MG63 (cell line): Measurements from ENCODE around the gene GRHL1. TPM values are rescaled to one million over a fixed set of nuclear protein-coding genes. Genes with fewer than 3 reads are reported as not detected.

Experiments used
- DNase-seq: peaks from one replicate; pipeline ENCODE4 v3.0.0-alpha.2; 2020
- H3K27me3 ChIP-seq: fragments of 250-450 bp; sonication (Bioruptor Pico); 2 replicates; pipeline ENCODE4 v1.5.1; 2020; ENCODE audit warnings: mild to moderate bottlenecking, moderate library complexity
- H3K36me3 ChIP-seq: fragments of 250-450 bp; sonication (Bioruptor Pico); 2 replicates; pipeline ENCODE4 v1.5.1; 2020; ENCODE audit warnings: mild to moderate bottlenecking, moderate library complexity
- H3K4me3 ChIP-seq: fragments of 250-450 bp; sonication (Bioruptor Pico); 2 replicates; pipeline ENCODE4 v1.5.1; 2020; ENCODE audit warnings: mild to moderate bottlenecking, moderate library complexity
- H3K9me3 ChIP-seq: fragments of 250-450 bp; sonication (Bioruptor Pico); 2 replicates; pipeline ENCODE4 v1.5.1; 2020; ENCODE audit warnings: mild to moderate bottlenecking, moderate library complexity
- total RNA-seq: library from RNA; depleted of rRNA; stranded (reverse); fragments of >200 nt; shearing (Covaris generic); gene quantifications from 2 replicates; pipeline ENCODE4 v1.2.3, GENCODE V29; 2014; ENCODE audit warnings: low replicate concordance

The GRHL1 gene
- total RNA-seq, 1 experiment from 2014 or later: 0.46 TPM

DNA sequence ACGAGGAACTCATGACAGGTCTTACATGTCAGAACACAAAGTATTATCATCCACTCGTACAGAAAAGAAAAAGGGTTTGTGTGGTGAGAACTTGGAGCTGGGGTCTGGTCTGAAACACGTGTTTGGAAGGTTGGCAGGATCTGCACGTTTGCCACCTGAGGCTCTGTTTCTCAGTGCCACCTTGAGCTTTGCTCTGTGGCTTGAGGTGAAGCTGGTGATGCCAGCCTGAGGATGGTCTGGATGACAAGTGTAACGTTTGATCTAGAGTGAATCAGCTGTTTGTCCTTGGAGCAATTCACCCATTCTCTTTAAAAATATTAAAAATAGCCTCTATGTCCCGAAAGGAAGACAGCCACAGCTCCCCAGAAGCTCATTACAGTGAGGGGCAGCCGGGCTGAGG lies 46.4 kb downstream of the GRHL1 start:
- no peaks in the 10 kb centered on the region for H3K36me3 ChIP-seq
- H3K9me3 ChIP-seq: no peaks in the 10 kb centered on the region
- DNase-seq: no peak
- H3K27me3 ChIP-seq: no peaks in the 10 kb centered on the region
- no peak overlapping the region for H3K4me3 ChIP-seq

DNA sequence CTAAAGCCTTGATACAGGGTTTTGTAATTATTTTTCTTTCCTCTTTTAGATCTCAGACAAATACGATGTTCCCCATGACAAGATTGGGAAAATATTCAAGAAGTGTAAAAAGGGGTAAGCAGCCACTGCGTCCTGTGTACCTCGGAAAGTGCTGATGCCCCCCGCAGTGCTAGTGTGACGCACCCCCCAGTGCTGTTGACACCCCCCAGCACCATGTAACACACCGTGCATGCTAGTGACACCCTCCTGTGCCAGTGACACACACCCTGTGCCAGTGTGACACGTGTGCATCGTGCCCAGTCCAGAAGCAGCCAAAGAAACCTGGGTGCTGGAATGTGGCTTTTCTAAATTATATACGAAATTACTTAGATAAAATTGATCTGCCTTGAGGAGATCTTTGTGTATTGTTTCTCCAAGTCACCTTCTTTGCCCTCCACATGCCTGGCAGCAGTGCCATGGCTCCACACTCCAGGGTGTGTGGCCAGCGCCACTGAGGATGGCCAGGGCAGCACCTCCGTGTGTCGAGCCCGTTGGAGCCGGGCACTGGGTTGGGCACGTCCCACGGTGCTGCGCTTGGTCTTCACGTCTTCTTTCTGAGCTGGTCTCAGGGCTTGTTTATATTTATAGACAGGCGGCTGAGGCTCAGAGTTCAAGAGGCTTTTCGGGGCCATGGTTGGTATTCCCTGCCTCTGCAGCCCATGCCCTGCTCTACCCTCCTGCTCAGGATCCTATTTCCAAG lies 47.6 kb downstream of the GRHL1 start:
- DNase-seq: no peak
- H3K27me3 ChIP-seq: no peaks in the 10 kb centered on the region
- H3K9me3 ChIP-seq: no peaks in the 10 kb centered on the region
- H3K4me3 ChIP-seq: no peak overlapping the region
- no peaks in the 10 kb centered on the region for H3K36me3 ChIP-seq

DNA sequence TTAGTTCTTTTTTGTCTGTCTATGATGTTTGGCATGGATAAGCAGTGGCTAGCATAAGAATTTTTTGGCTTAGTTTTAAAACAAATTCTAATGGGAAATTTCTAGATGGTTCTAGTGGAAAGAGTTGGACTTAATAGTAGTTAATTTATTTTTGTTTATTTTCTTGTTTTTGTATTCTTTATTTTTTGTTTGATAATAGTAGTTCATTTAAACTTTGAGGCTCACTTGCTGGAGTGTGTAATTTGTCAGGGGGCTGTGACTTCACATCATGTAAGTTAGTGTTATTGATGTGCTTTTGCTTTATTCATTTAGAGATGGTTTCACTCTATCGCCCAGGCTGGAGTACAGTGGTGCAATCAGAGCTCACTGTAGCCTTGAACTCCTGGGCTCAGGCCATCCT lies 48.2 kb downstream of the GRHL1 start:
- Histone ChIP-seq H3K27me3 (no peaks in the 10 kb centered on the region), H3K36me3 (no peaks in the 10 kb centered on the region), H3K4me3 (no peak overlapping the region), H3K9me3 (no peaks in the 10 kb centered on the region)
- no peak for DNase-seq

DNA sequence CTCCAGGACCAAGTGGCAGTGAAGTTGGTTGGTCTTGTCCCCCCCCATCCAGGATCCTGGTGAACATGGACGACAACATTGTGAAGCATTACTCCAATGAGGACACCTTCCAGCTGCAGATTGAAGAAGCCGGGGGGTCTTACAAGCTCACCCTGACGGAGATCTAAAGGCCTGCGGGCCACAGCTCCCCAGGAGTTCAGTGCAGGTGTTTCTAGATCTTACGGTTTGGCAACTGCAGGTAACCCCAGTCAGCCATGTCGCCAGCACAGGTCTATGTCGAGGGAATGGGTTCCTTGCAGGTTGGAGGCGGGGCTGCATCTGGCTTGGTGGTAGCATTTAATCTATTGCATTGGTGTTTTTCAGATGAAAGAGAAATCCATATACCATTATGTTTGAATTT lies 49.0 kb downstream of the GRHL1 start:
- no peak overlapping the region for H3K4me3 ChIP-seq
- no peaks in the 10 kb centered on the region for H3K9me3 ChIP-seq
- no peaks in the 10 kb centered on the region for H3K27me3 ChIP-seq
- H3K36me3 ChIP-seq: no peaks in the 10 kb centered on the region
- no peak for DNase-seq

DNA sequence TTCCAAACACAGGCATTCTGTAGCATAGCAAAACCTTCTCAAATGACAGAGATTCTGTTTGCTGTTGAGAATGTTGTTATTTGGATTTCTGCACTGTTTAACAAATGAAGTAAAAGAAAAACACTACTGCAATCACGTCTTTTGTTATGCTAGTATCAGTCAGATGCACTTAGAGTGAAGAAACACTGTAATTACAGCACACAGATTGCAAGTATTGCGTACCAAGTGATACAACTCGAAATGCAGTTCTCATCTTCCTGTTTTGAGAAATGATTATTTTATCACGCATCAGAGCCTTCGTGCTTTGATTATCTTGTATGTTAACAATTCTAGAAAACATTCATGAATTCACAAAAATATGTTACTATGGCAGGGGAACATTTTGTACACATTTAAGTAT lies 50.1 kb downstream of the GRHL1 start:
- Histone ChIP-seq H3K4me3 (no peak overlapping the region), H3K27me3 (no peaks in the 10 kb centered on the region), H3K36me3 (no peaks in the 10 kb centered on the region), H3K9me3 (no peaks in the 10 kb centered on the region)
- no peak for DNase-seq

DNA sequence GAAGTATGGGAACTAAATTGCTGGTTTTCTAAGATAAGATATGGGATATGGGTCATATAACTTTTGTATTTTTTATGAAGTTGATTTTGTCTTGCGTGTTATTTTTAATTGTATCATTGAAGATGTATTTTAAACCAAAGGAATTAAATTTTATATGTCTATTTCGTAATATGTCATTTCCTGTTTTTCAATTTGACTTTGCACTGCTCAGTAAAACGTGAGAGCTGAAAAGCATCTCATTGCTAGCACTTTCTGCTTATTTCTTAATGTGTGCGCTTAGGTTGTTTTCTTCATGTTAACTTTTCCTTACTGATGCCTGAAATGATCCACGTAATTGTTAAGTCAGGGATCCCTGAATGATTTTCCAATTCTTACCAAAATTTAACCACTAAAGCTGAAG lies 50.6 kb downstream of the GRHL1 start:
- Histone ChIP-seq H3K27me3 (no peaks in the 10 kb centered on the region), H3K9me3 (no peaks in the 10 kb centered on the region), H3K36me3 (no peaks in the 10 kb centered on the region), H3K4me3 (no peak overlapping the region)
- DNase-seq: no peak

DNA sequence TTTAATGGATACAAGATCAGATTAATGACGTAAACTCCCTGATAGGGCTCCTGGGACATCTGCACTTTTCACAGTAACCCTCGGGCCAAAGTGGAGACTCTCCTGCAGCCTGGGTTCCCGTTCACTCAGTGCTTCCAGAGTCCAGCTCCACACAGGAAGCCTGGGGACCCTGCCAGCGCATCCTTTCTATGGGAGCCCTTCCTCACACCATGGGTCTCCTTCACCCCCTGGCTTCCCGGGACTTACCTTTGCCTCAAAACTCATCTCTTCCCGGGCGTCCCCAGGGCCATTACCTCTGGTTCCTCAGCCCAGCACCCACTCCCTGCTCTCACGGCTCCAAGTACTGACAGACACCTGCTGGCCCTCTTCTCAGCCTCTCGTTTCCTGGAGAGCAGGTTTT lies 51.2 kb downstream of the GRHL1 start:
- Histone ChIP-seq H3K9me3 (no peaks in the 10 kb centered on the region), H3K36me3 (no peaks in the 10 kb centered on the region), H3K27me3 (no peaks in the 10 kb centered on the region), H3K4me3 (no peak overlapping the region)
- DNase-seq: no peak

DNA sequence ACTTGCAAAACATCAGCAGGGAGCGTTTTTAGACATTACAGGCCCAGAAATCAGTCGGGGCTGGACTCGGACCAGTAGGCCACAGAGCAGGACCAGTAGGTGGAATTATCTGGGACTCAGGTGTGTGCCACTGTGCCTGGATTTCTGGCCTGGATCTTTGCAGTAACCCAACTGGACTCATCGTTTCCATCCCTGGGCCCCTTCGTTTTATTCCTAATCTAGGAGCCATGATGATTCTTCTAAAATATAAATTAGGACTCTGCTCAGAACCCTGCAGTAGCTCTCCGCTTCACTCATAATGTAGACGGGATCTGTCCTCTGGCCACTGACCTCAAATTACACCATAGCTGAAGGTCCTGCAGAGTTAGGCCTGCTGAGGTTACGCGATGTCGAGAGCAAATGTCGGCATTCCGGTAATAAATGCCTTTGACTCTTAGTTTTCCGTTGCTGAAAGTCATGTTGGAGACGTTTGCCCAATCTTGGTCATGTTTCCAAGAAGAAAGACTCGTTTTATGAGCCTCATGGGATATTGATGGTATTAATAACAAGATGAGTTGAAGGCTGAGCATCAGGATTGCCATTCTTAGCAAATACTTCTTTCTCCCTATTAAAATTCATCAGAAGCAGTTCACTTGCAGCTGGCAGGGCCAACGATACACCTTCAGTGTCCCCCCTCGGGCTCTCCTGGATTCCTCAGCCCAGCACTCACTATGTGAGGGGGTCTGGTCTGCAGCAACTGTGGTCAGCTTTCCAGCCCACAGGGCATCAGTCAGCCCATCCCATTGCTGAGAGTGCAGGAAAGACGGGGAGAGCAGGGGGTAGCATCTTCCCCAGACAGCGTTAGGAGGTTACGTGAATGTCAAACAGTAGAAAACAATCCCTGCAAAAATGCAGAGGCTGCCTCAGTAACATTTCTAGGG lies 52.0 kb downstream of the GRHL1 start:
- H3K27me3 ChIP-seq: no peaks in the 10 kb centered on the region
- no peak for DNase-seq
- H3K9me3 ChIP-seq: no peaks in the 10 kb centered on the region
- no peaks in the 10 kb centered on the region for H3K36me3 ChIP-seq
- H3K4me3 ChIP-seq: no peak overlapping the region

DNA sequence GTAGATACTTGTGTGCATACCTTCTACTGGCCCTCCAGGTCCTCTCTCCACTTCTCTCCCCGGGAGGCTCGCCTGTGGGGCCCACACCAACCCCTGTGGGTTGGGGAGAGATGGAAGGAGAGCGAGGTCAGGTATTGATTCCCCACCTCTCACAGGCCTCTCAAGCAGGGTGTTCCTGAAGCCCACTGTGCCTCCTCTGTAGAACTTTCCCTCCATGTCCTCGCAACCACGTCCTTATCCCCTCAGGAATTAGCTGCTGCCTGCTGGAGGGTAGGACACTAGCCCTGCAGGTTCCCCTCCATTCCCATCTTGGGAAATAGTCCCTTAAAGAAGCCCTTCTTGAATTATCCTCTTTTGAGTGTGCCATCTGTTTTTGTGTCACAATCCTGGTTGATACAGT lies 52.9 kb downstream of the GRHL1 start:
- no peaks in the 10 kb centered on the region for H3K9me3 ChIP-seq
- DNase-seq: no peak

DNA sequence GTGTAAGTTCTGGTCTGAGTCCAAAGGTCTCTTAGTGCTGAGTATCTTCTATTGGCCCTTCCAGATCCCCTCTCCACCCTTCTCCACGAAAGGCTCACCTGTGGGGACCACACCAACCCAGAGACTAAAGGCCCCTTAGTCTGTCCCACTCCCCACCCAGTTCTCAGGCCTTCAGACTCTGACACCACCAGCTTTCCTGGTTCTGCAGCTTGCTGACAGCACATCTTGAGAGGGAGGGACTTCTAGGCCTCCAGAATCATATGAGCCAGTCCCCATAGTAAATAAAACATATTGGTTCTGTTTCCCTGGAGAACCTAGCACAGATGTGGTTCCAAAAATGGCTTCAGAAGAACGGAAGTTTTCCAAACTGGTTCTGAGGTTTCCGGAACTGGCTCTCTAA lies 53.3 kb downstream of the GRHL1 start:
- Histone ChIP-seq H3K9me3 (no peaks in the 10 kb centered on the region), H3K4me3 (no peak overlapping the region), H3K36me3 (no peaks in the 10 kb centered on the region), H3K27me3 (no peaks in the 10 kb centered on the region)
- DNase-seq: no peak

More for the DNA sequence above, 52.9 kb downstream of the GRHL1 start:
- Histone ChIP-seq H3K27me3 (no peaks in the 10 kb centered on the region), H3K36me3 (no peaks in the 10 kb centered on the region), H3K4me3 (no peak overlapping the region)

DNA sequence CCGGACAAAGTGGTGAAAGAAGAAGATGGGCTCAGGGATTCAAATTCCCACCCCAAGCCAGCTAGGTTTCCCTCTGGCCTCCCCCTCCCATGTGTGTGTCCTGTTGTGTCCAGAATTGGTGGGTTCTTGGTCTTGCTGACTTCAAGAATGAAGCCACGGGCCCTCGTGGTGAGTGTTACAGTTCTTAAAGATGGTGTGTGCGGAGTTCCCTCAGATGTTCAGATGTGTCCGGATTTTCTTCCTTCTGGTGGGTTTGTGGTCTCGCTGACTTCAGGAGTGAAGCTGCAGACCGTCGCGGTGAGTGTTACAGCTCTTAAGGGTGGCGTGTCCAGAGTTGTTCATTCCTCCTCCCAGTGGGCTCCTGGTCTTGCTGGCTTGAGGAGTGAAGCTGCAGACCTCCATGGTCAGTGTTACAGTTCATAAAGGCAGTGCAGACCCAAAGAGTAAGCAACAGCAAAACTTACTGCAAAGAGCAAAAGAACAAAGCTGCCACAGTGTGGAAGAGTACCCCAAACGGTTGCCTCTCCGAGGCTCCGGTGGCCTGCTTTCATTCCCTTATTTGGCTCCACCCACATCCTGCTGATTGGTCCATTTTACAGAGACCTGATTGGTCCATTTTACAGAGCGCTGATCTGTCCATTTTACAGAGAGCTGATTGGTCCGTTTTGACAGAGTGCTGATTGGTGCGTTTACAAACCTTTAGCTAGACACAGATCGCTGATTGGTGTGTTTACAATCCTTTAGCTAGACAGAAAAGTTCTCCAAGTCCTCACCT lies 54.2 kb downstream of the GRHL1 start:
- Histone ChIP-seq H3K9me3 (no peaks in the 10 kb centered on the region), H3K4me3 (no peak overlapping the region), H3K36me3 (no peaks in the 10 kb centered on the region), H3K27me3 (no peaks in the 10 kb centered on the region)
- DNase-seq: no peak

DNA sequence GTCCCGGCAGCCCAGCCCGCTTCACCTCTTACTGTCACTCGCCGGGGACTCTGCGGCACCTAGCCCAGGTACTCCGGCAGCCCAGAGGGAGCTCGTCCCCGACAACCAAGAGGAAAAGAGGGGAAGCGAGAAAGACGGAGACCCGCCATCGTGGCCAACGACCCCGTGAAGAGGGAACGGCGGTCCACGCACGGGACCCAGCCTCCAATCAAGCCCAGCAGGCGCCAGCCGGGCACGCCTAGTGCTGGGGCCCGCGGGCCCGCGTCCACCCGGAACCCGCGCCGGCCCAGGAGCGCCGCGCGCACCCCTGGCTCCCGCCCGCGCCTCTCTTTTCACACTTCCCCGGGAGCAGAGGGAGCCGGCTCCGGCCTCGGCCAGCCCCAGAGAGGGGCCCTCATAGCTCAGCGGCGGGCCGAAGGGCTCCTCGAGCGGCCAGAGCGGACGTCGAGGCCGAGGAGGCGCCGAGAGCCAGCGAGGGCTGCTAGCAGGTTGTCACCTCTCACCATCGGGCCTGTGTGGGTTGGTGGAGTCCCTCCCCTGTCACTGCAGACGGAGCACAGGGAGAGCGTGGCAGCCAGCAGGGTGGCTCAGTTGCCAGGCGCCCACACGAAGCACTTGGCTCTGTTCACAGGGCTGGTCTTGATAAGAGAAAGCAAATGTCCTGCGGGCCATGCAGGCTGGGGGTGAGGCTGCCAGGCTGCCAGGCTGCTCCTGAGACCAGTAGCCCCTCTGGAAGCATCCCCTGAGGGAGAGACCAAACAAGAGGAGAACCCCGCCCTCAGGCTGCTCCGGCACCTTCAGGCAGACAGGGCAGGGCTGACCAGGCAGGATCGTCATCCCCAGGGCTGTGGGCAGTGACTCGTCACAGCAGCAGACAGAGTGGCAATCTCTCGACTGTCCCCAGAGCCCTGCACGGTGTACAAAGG lies 55.0 kb downstream of the GRHL1 start:
- H3K9me3 ChIP-seq: no peaks in the 10 kb centered on the region
- no peak overlapping the region for H3K4me3 ChIP-seq
- DNase-seq: no peak
- no peaks in the 10 kb centered on the region for H3K27me3 ChIP-seq
- no peaks in the 10 kb centered on the region for H3K36me3 ChIP-seq

DNA sequence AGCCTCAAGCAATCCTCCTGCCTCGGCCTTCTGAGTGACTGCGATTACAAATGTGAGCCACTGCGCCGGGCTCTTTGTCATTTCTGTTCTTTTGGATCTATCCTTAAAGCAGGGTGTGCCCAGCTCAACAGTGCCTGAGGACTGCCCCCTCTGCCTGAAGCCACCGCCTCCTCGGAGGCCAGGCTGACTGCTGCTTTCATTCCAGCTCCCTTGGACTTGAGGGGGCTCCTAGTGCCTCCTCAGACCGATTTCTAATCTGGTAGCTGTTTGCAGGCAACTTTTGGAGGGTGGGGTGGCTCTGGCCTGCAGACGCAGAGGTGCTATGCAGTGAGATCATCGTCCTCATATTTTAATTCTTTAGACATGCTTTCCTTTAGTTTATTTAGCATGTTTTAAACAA lies 55.9 kb downstream of the GRHL1 start:
- H3K36me3 ChIP-seq: no peaks in the 10 kb centered on the region
- no peaks in the 10 kb centered on the region for H3K9me3 ChIP-seq
- H3K4me3 ChIP-seq: no peak overlapping the region
- no peaks in the 10 kb centered on the region for H3K27me3 ChIP-seq
- DNase-seq: no peak

DNA sequence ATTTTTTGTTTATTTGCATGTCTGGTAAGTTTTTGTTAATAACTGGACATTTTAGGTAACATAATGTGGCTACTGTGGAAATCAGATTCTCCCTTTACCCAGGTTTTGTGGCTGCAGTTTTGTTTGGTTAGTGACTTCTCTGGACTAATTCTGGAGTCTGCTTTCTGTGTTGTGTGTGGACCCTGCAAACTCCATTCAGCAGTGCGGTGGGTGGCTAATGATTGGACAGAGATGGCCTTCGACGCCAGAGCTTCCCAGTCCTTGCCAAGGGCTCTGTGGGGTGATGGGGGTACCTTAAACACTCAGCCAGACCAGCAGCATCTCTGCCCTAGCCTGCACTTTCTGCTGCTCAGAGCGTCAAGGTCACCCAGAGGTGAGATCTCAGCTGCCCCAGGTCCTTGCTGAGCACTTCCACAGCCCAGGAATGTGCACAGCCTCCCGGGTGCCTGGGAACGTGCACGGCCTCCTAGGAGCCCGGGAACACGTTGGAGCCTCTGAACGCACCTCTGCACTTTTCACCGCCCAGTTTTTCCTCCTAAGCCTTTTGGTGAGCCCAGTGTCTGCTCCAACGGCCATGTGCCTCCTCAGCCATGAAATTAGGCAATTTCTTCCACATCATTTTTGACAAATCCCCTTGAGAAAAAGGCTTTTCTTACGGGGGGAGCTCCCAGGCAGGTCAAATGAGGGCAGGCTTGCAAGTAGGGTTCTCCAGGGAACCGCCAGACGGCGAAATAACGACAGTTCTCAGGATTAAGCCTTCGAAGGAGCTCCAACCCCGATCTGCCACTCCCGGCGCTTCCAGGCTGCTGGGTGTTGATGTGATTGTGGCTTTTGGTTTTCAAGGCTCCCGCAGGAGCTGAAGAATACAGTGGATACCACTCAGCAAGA lies 56.7 kb downstream of the GRHL1 start:
- DNase-seq: no peak
- no peaks in the 10 kb centered on the region for H3K27me3 ChIP-seq

DNA sequence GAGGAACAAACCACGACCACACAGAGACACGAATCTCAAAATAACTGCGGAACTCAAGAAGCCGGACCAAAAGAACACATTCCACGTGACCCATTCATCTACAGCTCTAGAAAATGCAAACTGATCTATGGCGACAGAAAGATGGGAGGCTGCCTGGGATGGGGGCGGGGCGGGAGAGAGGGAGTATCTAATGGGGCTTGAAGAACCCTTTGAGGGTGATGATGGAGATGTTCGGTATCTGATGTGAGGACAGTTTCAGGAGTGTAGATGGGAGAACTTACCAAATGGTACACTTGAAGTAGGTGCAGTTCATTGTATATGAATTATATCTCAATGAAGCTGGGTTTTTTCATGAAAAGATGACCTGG lies 57.3 kb downstream of the GRHL1 start:
- no peak for DNase-seq
- Histone ChIP-seq H3K36me3 (no peaks in the 10 kb centered on the region), H3K27me3 (no peaks in the 10 kb centered on the region), H3K4me3 (no peak overlapping the region), H3K9me3 (no peaks in the 10 kb centered on the region)

More for the DNA sequence above, 56.7 kb downstream of the GRHL1 start:
- Histone ChIP-seq H3K36me3 (no peaks in the 10 kb centered on the region), H3K9me3 (no peaks in the 10 kb centered on the region), H3K4me3 (no peak overlapping the region)
